GM18508 (cell line): ENCODE results near the gene CTR9.
A peak's percentile ranks its signal among the peaks of the same experiment; 100 is the strongest.

Experiments
- ATAC-seq: cut with Tn5 transposase; IDR thresholded peaks from one replicate; pipeline ENCODE4 v1.9.1; 2021; ENCODE audit warnings: moderate number of reproducible peaks; ENCODE audit not compliant: insufficient read depth, unreplicated experiment

The CTR9 gene

GRCh38 chr11:10750838-10751580 lies at the start of gene CTR9:
CTR9 (plus strand) TSS chr11:10751246; CDS start chr11:10751413, 167 bp downstream.
- ATAC-seq: peak; percentile 62

- ATAC-seq: no peak
Observed at GRCh38 chr11:10701982-10702381, 49.1 kb upstream of the CTR9 start.

- no peak for ATAC-seq
Observed at GRCh38 chr11:10708131-10708530, 42.9 kb upstream of the CTR9 start.

GRCh38 chr11:10709299-10710086 lies 41.6 kb upstream of the CTR9 start:
- no peak for ATAC-seq

- no peak for ATAC-seq
Observed at GRCh38 chr11:10715571-10715970, 35.5 kb upstream of the CTR9 start.

GRCh38 chr11:10716122-10716521 lies 34.9 kb upstream of the CTR9 start:
- ATAC-seq: no peak

GRCh38 chr11:10716543-10717259 lies 34.3 kb upstream of the CTR9 start:
- no peak for ATAC-seq

GRCh38 chr11:10719616-10720015 lies 31.4 kb upstream of the CTR9 start:
- no peak for ATAC-seq

- ATAC-seq: no peak
Observed at GRCh38 chr11:10720881-10721376, 30.1 kb upstream of the CTR9 start.

- no peak for ATAC-seq
Observed at GRCh38 chr11:10722307-10722706, 28.7 kb upstream of the CTR9 start.

- no peak for ATAC-seq
Observed at GRCh38 chr11:10725114-10725906, 25.7 kb upstream of the CTR9 start.

GRCh38 chr11:10725907-10726253 lies 25.2 kb upstream of the CTR9 start:
- no peak for ATAC-seq

GRCh38 chr11:10727146-10727851 lies 23.7 kb upstream of the CTR9 start:
- no peak for ATAC-seq

GRCh38 chr11:10728154-10728553 lies 22.9 kb upstream of the CTR9 start:
- ATAC-seq: no peak

- no peak for ATAC-seq
Observed at GRCh38 chr11:10728789-10729472, 22.1 kb upstream of the CTR9 start.

- no peak for ATAC-seq
Observed at GRCh38 chr11:10730151-10730550, 20.9 kb upstream of the CTR9 start.

GRCh38 chr11:10731064-10731680 lies 19.9 kb upstream of the CTR9 start:
- no peak for ATAC-seq
